ENCODE results near the gene REEP5.

GRCh38 chr5:112895682-112896081, 26.3 kb downstream of the REEP5 start:
- TF ChIP-seq CTCF (IDR thresholded peaks at IDR 0.05): no peak
- TF ChIP-seq POLR2A (IDR thresholded peaks at IDR 0.05): no peak
- no peak for TF ChIP-seq POLR2AphosphoS5 (IDR thresholded peaks at IDR 0.05; ENCODE audit: insufficient read depth in 1 of 2, low read depth in 1 of 2)

All from vagina (tissue), 2 donors.